SJCRH30 (cell line): ENCODE data around the gene ANO1. TPM values are rescaled to one million over a fixed set of nuclear protein-coding genes. Genes with fewer than 3 reads are reported as not detected.
"Not testable (repeated sequence)": the region's sequence is repeated elsewhere in the genome, so short reads cannot be mapped to it uniquely, and the experiment has no call there.

Source experiments
- DNase-seq, 2 experiments: peaks; one replicate each; pipeline ENCODE4 v3.0.0-alpha.2; 2015 to 2020
- H3K27ac ChIP-seq: fragments of 250-450 bp; sonication (Bioruptor Pico); 2 replicates; pipeline ENCODE4 v1.5.1; 2020; ENCODE audit warnings: mild to moderate bottlenecking, moderate library complexity
- H3K27me3 ChIP-seq: fragments of 250-450 bp; sonication (Bioruptor Pico); 2 replicates; pipeline ENCODE4 v1.5.1; 2020; ENCODE audit warnings: mild to moderate bottlenecking, moderate library complexity
- H3K36me3 ChIP-seq: fragments of 250-450 bp; sonication (Bioruptor Pico); 2 replicates; pipeline ENCODE4 v1.5.1; 2020; ENCODE audit warnings: mild to moderate bottlenecking, moderate library complexity
- H3K4me1 ChIP-seq: fragments of 250-450 bp; sonication (Bioruptor Pico); 2 replicates; pipeline ENCODE4 v1.5.1; 2020; ENCODE audit warnings: mild to moderate bottlenecking, moderate library complexity
- H3K4me3 ChIP-seq: fragments of 250-450 bp; sonication (Bioruptor Pico); 2 replicates; pipeline ENCODE4 v1.5.1; 2020; ENCODE audit warnings: mild to moderate bottlenecking, moderate library complexity
- H3K9me3 ChIP-seq: fragments of 250-450 bp; sonication (Bioruptor Pico); replicated peaks from 2 replicates; pipeline ENCODE4 v1.5.1; 2020; ENCODE audit warnings: mild to moderate bottlenecking, moderate library complexity
- total RNA-seq: library from RNA; depleted of rRNA; stranded (reverse); fragments of >200 nt; shearing (Covaris generic); gene quantifications from 2 replicates; pipeline ENCODE4 v1.2.3, GENCODE V29; 2014

ANO1 gene
- total RNA-seq, 1 experiment from 2014 or later: 0.43 TPM

GRCh38 chr11:70187771-70188170 lies 109.7 kb downstream of the ANO1 start:
- H3K36me3 ChIP-seq: no peaks in the 10 kb centered on the region
- no peak for DNase-seq
- no peak overlapping the region for H3K27ac ChIP-seq
- no peaks in the 10 kb centered on the region for H3K27me3 ChIP-seq
- no peaks in the 10 kb centered on the region for H3K9me3 ChIP-seq
- no peaks in the 10 kb centered on the region for H3K4me1 ChIP-seq
- no peak overlapping the region for H3K4me3 ChIP-seq

- H3K4me1 ChIP-seq: no peaks in the 10 kb centered on the region
- H3K36me3 ChIP-seq: no peaks in the 10 kb centered on the region
- no peaks in the 10 kb centered on the region for H3K27me3 ChIP-seq
- no peak overlapping the region for H3K27ac ChIP-seq
- DNase-seq: no peak
- no peak overlapping the region for H3K4me3 ChIP-seq
- no peaks in the 10 kb centered on the region for H3K9me3 ChIP-seq
These were observed 111.5 kb downstream of the ANO1 start for GRCh38 chr11:70189622-70190021.

DNA sequence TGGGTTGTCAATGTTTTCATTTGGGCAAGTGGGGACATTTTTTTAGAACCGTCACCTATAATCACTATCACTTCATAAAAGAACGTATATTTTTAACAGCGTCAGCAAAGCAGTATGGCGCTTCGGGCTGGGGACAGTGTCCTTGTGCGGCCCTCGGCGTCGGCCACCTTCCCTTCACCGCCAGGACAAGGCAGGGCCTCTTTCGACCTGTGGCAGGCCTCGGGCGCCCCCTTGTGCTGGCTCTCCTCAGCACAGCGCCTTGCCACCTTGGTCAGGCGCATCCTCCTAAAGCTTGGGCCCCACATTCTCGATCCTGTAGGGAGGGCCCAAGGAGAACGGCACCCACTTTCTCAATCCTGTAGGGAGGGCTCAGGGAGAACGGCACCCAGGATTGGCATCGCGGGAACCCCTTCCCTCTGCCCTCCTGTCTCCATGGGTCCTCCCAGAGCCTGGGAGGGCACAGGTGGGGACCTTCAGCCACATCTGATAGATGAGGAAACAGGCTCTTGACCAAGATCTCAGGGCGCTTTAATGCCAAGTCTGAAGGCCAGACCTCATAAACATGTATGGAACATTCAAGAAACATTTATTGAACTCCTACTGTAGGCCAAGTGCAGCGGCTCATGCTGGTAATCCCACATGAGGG lies 113.5 kb downstream of the ANO1 start:
- H3K4me1 ChIP-seq: no peaks in the 10 kb centered on the region
- DNase-seq: peak; percentile 51 to 74

GRCh38 chr11:70192666-70193410 lies 114.7 kb downstream of the ANO1 start:
- Histone ChIP-seq H3K27ac (no peak overlapping the region), H3K36me3 (no peaks in the 10 kb centered on the region), H3K4me3 (no peak overlapping the region), H3K4me1 (no peaks in the 10 kb centered on the region), H3K9me3 (no peaks in the 10 kb centered on the region), H3K27me3 (no peaks in the 10 kb centered on the region)
- DNase-seq: peak in 1 of 2 experiments; percentile 14

More for the DNA sequence above, 113.5 kb downstream of the ANO1 start:
- Histone ChIP-seq H3K36me3 (no peaks in the 10 kb centered on the region), H3K27ac (no peak overlapping the region), H3K9me3 (no peaks in the 10 kb centered on the region), H3K27me3 (no peaks in the 10 kb centered on the region), H3K4me3 (no peak overlapping the region)

DNA sequence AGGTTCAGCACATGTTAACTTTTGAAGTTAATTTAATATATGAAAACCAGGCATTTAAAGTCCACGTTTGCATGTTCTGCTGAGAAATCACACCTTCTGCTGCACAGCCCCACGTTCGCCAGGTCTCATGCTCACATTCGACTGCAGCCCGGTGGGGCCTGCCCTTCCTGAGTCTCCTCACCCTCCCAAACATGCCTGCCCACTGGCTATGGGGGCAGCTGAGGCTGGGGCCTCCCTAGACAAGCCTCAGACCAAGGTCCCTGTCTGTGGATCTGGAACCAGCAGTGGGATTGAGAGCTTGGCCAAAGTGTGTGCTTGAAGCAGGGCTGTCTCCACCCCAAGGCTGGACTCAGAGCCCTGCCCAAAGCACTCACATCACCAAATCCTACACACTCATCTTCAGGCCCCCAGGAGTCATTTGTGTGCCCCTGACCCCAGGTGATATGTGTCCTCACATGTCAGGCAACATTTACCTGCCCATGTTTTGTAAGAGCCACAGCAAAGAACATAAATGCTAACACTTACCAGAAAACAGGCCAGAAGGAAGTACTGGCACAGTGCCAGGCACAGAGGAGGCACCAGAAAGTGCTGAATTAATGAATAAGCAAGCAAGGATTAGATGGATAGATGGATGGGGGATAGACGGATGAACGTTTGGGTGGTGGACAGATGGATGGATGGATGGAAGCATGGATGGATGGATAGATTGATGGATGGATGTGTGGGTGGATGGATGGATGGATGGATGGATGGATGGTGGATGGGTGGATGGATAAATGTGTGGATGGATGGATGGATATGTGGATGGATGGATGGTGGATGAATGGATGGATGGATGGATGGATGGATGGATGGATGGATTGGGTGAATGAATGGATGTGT lies 115.5 kb downstream of the ANO1 start:
- Histone ChIP-seq H3K27ac (no peak overlapping the region), H3K4me3 (no peak overlapping the region), H3K4me1 (no peaks in the 10 kb centered on the region), H3K9me3 (no peaks in the 10 kb centered on the region), H3K36me3 (no peaks in the 10 kb centered on the region), H3K27me3 (no peaks in the 10 kb centered on the region)
- no peak for DNase-seq

- Histone ChIP-seq H3K4me3 (no peak overlapping the region), H3K27ac (no peak overlapping the region), H3K36me3 (no peaks in the 10 kb centered on the region), H3K9me3 (no peaks in the 10 kb centered on the region), H3K4me1 (no peaks in the 10 kb centered on the region), H3K27me3 (no peaks in the 10 kb centered on the region)
- DNase-seq: no peak
These were observed 117.0 kb downstream of the ANO1 start for GRCh38 chr11:70194792-70195791.

DNA sequence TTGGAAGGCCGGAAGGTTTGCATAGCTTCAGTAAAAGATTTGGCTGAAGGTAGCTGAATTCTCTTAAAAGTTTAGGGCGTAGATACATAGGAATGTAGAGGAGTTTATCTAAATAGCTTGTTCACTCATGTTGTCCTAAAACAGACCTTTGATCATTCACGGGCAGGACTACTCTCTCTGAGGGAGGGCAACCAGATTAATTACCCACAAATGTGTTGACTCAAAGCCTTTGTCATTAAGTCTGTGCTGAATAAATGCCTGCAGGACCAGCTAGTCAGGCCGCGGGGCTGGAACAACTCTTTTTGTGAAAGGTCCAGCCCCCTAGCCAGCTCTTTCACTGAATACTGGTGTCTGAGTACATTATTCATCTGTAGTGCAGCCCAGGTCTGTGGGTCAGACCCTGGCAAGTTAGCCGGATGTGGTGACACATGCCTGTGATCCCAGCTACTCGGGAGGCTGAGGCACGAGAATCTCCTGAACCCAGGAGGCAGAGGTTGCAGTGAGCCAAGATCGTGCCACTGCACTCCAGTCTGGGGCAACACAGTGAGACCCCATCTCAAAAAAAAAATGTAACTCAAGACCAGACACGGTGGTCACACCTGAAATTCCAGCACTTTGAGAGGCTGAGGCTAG lies 122.2 kb downstream of the ANO1 start:
- Histone ChIP-seq H3K27me3 (no peaks in the 10 kb centered on the region), H3K27ac (no peak overlapping the region), H3K9me3 (no peaks in the 10 kb centered on the region), H3K4me3 (no peak overlapping the region), H3K4me1 (0 out of 2 replicates have a peak, but pooled peaks cover 4% of the 10 kb centered on the region), H3K36me3 (0 out of 2 replicates have a peak, but pooled peaks cover 3% of the 10 kb centered on the region)
- no peak for DNase-seq

DNA sequence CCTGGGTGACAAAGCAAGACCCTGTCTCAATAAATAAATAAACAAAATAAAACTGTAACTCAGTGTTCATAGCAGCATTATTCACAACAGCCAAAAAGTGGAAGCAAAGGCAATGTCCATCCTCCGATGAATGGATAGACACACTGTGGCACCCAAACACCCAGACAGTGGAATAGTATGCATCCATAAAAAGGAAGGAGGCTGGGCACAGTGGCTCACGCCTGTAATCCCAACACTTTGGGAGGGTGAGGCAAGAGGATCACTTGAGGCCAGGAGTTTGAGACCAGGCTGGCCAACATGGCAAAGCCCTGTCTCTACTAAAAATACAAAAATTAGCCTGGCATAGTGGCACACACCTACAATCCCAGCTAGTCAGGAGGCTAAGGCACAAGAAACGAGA lies 122.9 kb downstream of the ANO1 start:
- not testable (repeated sequence) for H3K27me3 ChIP-seq, H3K4me3 ChIP-seq, H3K4me1 ChIP-seq, H3K9me3 ChIP-seq, DNase-seq, H3K36me3 ChIP-seq, H3K27ac ChIP-seq

GRCh38 chr11:70201882-70202861 lies 124.1 kb downstream of the ANO1 start:
- H3K4me1 ChIP-seq: 0 out of 2 replicates have a peak, but pooled peaks cover 4% of the 10 kb centered on the region
- H3K27me3 ChIP-seq: no peaks in the 10 kb centered on the region
- H3K4me3 ChIP-seq: peak overlapping the region; percentile 87
- no peak overlapping the region for H3K27ac ChIP-seq
- H3K36me3 ChIP-seq: 0 out of 2 replicates have a peak, but pooled peaks cover 5% of the 10 kb centered on the region
- DNase-seq: no peak
- no peaks in the 10 kb centered on the region for H3K9me3 ChIP-seq

GRCh38 chr11:70202920-70203750 lies 125.0 kb downstream of the ANO1 start, which contains the start of gene FADD:
TSS of gene FADD (plus strand) at chr11:70203296. CDS start at chr11:70203460, 164 bp downstream.
- peak; percentile 82 to 92 for DNase-seq
- H3K27ac ChIP-seq: peak within 1 kb of the TSS; percentile 64
- H3K4me1 ChIP-seq: 0 out of 2 replicates have a peak, but pooled peaks cover 4% of the 10 kb centered on the region
- no peaks in the 10 kb centered on the region for H3K9me3 ChIP-seq
- no peaks in the 10 kb centered on the region for H3K27me3 ChIP-seq
- 0 out of 2 replicates have a peak, but pooled peaks cover 5% of the 10 kb centered on the region for H3K36me3 ChIP-seq
- peak within 1 kb of the TSS; percentile 87 for H3K4me3 ChIP-seq

DNA sequence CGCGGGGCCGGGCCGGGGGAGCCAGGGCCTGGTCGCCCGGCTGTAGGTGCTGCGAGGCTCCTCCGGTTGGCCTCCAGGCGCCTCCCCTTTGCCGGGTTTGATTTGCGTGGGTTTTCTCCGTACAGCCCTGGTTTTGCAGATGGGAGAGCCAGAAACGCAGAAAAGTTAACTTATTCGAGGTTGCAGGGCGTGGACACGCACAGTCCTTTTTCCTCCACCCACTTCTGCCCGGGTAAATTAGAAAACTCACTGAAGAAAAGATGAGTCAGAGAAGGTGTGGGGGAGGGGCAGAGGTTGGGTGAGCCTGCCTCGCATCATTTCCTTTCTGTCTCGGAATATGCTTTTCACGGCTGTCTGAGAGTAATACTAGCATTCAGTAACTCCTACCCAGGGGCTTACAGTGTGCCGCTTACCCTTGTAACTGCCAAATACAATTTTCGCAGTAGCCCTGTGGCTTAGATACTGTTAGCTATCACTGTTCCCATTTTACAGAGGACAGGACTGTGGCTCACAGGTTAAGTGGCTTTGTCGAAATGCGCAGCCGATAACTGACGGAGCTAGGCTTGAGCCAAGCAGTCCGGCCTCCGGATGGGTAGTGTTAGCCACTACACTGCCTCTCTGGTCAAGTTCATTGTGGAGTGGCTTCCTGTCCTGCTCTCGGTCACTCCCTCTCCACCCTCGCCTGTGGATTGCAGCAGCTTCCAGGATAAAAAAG lies 125.8 kb downstream of the ANO1 start:
- H3K4me3 ChIP-seq: peak overlapping the region; percentile 87
- 0 out of 2 replicates have a peak, but pooled peaks cover 5% of the 10 kb centered on the region for H3K36me3 ChIP-seq
- peak overlapping the region; percentile 64 for H3K27ac ChIP-seq
- no peaks in the 10 kb centered on the region for H3K27me3 ChIP-seq
- H3K9me3 ChIP-seq: no peaks in the 10 kb centered on the region
- DNase-seq: peak; percentile 53 to 54
- 0 out of 2 replicates have a peak, but pooled peaks cover 4% of the 10 kb centered on the region for H3K4me1 ChIP-seq
